Activated naive CD4-positive, alpha-beta T cell (primary cell): Measurements from ENCODE around the gene GTF2A1L.
"Not testable (repeated sequence)": the region's sequence is repeated elsewhere in the genome, so short reads cannot be mapped to it uniquely, and the experiment has no call there.

Source experiments
- DNase-seq, 4 experiments: peaks; one replicate each; lab custom pipeline; 2025; lab: John Stamatoyannopoulos, UW

The GTF2A1L gene

DNA sequence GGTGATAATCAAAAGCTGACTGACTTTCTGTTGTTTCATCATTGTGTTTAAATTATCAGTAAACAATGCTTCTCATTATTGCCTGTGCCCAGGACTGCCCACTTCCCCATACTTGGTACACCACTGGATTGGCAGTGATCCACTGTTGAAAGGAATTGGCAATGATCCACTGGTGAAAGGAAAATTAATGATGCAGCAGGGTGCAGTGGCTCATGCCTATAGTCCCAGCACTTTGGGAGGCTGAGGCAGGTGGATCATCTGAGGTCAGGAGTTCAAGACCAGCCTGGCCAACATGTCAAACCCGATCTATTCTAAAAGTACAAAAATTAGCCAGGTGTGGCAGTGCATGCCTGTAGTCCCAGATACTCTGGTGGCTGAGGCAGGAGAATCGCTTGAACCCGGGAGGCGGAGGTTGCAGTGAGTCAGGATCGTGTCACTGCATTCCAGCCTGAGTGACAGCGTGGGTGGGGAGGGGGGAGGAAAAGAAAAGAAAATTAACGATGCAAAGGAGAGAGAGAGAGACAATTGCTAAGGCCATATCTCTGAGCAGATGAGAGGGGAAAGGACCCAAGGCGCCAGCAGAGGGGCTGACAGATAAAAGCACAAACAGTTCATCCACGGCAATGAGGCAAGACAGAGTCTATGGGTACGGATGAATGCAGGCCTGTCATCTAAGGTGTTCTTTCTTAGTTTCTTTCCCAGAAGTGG lies 10.2 kb upstream of the GTF2A1L start:
- no peak for DNase-seq

GRCh38 chr2:48613211-48613610 lies 4.4 kb upstream of the GTF2A1L start:
- no peak for DNase-seq

- not testable (repeated sequence) for DNase-seq
These were observed 3.1 kb upstream of the GTF2A1L start for GRCh38 chr2:48614581-48614980.

- no peak for DNase-seq
These were observed 1.9 kb downstream of the GTF2A1L start for GRCh38 chr2:48619526-48619925.

- no peak for DNase-seq
These were observed 2.9 kb downstream of the GTF2A1L start for GRCh38 chr2:48620604-48621003.

DNA sequence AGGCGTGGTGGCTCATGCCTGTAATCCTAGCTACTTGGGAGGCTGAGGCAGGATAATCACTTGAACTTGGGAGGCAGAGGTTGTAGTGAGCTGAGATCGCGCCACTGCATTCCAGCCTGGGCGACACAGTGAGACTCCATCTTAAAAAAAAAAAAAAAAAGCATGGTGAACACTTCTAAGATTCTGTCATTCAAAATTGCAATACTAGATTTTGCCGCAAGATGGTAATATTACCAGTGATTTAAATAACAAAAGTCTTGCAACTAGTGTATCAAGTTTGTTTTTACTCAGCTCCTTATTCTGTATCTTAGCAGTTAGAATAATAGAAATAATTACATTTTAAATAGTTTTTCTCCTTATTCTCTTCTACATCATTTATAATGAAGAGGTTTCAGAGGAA lies 5.0 kb downstream of the GTF2A1L start:
- DNase-seq: not testable (repeated sequence)

- DNase-seq: no peak
These were observed 7.0 kb downstream of the GTF2A1L start for GRCh38 chr2:48624696-48625095.

DNA sequence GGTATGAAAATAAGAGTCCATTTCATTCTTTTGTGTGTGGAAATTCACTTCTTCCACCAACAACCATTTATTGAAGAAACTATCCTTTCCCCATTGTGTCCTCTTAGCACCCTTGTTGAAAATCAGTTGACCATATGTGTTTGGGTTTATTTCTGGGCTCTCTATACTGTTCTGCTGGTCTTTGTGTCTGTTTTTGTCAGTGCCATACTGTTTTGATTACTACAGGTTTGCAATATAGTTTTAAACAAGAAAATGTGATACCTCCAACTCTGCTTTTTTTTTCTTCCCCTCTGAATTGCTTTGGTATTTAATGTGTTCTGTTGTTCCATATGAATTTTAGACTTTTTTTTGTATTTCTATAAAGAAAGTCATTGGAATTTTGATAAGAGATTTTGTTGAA lies 8.4 kb downstream of the GTF2A1L start:
- DNase-seq: no peak

- DNase-seq: no peak
These were observed 15.5 kb downstream of the GTF2A1L start for GRCh38 chr2:48633143-48633542.

DNA sequence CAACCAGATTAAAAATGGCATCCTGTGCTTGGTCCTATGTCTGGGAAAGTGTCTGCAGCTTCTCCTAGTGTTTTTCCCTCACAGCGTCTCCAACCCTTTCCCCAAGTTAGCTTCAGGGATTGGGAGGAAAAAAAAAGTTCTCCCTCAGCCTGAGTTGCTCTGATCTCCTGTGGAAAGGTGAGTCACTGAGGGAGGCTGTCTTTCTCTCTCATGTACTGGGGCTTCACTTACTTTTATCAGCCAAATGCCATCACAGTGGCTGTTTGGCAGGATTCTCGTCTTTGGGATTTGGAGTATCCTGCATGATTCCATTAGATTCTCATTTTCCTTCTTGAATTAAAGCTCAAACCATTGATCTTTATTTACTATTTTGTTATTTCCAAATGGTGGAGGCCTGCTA lies 18.1 kb downstream of the GTF2A1L start:
- no peak for DNase-seq

DNA sequence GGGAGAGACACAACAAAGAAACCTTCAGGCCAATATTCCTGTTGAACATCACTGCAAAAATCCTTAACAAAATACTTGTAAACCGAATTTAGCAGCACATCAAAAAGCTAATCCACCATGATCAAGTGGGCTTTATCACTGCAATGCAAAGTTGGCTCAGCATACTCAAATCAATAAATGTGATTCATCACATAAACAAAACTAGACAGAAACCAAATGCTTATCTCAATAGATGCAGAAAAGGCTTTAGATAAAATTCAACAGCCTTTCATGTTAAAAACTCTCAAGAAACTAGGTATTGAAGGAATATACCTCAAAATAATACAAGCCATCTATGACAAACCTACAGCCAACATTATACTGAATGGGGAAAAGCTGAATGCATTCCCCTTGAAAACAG lies 20.6 kb downstream of the GTF2A1L start:
- DNase-seq: no peak

DNA sequence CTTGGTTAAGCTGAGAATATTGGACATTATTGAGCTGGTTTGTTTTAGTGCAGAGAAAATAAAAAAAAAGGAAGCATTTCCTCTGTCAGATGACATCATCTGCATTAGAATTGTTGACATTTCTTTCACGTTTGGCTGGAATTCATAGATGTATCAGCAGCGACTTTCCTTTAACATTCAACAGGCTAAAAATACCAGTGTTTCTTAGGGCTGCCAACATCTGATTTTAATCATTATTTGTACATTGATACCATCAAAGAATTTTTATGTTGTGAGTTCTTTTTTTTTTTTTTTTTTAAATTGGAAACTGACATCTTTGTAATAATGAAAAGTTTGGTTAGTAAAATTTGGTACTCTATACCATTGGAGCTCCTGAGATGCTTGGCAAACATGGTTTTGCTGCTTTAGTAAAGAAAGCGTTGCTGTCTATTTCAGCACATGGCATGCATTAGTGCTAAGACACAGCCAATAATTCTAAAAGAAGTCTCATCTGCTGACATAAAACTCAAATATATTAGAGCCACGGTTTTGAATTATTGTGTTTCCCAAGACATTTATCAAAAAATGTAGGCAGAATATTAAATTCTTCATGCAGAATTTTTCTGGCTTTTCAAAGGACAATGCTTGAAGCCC lies 33.6 kb downstream of the GTF2A1L start:
- DNase-seq: no peak

DNA sequence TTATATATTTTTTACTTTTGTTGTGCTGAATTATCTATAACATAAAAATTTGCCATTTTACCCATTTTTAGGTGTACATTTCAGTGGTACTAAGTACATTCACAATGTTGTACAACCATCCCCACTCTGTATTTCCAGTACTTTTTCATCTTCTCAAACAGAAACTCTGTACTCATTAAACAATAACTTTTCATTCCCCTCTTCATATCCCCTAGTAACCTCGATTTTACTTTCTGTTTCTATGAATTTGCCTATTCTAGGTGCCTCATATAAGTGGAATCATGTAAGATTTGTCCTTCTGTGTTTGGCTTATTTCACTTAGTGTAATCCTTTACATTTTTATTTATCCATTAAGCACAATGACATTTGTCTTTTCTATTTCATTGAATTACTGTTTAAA lies 51.3 kb downstream of the GTF2A1L start:
- DNase-seq: no peak

DNA sequence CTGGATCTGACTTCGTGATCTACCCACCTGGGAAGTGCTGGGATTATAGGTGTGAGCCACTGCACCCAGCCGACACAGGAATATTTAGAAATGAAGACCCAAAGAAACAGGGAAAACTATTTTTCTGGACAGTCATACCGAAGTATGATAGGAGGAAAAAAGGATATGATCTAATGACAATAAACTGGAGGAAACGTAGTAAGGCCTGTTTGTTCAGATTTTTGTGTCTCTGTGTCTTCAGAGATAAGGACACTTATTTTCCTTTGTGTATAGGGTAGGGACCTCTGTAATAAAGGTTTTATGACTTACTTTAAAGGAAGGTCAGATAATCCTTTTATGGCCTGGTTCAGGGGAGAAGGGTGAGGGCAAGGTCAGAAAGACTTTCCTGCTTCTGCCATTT lies 55.9 kb downstream of the GTF2A1L start:
- DNase-seq: no peak

DNA sequence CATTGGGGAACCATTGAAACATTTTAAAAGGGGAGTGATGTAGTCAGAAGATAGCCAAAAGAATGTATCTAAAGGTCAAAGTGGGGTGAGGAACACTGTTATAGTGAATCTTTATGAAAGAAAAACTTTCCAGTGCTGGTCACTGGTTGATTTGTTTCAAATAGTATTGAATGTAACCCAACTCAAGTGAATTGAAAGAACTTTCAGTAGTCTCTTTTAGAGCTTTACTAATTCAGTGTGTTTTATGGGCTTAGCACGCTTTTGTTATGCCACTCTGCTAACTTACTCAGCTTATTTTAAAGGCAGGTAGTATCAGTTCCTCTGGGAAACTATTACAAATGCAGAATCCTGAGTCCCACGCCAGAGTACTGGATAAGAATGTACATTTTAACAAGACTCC lies 57.3 kb downstream of the GTF2A1L start:
- no peak for DNase-seq

GRCh38 chr2:48677450-48677849 lies 59.8 kb downstream of the GTF2A1L start:
- no peak for DNase-seq

GRCh38 chr2:48685126-48685525 lies 67.5 kb downstream of the GTF2A1L start:
- DNase-seq: no peak

DNA sequence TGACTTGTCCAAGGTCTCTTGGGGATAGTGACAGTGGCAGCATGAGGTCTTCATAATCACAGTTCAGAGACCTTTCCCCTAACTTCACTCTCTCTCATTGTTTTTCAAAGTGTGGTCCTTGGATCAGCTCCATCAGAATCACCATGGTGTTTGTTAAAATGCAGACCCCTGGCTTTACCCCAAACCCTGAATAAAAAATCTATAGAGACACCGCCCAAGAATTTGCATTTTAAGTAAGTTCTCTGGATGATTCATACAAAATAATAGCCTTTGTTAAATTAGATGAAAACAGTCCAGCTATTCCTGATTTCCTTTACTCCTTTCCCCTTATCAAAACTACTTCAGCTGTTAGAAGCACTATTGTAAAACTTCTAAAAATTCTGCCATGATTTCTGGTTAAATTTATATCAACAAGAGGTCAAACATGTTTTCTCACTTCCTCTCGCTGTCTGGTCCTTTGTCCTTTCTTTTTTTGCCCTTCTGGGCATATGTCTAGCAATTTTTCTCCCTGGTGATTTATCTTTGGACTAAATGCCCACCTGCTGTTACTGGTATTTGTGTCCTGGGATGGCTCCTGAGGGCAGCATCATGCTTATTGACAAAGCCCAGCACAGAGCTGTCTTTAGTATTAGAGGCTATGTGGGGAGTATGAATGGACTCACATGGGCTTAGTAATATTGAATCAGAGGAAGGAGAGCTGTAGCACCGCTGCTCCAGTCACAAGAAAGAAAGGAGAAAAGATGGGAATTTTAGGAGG lies 74.5 kb downstream of the GTF2A1L start:
- DNase-seq: no peak

DNA sequence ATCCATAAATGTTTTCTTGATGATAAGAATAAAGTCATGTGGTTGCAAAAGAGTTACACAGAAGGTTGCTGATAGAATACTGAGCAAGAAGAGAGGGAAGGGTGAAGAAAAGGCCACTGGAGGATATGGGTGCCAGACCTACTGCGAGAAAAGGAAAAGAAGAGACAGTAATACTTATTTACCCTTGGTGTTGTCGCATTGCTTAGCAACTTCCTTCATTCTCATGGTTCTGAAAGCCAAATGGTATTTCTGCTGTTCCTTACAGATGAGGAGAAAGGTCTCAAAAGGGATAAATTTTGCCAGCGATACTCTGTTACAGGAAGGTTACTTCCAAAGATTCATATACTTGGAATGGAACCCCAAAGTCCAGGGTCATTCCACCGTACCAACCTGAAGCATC lies 75.4 kb downstream of the GTF2A1L start:
- DNase-seq: no peak

DNA sequence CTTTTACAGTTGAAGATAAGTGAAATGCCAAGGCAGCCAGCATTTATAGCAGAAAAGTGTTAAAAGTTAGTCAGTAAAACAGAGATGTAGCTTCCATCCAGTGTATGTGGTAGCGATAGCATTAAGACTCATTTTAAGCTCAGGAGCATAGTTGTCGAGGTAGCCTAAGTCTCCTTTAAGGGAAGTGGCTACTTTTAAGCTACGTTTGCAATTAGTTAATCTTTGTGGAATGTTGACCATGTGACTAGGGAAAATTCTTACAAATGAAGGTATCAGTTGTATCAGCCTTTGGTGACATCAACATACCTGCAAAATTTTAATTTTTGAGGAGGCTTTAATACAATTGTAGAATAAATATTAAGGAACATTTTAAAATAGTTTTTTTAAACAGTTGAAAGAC lies 76.0 kb downstream of the GTF2A1L start:
- no peak for DNase-seq

DNA sequence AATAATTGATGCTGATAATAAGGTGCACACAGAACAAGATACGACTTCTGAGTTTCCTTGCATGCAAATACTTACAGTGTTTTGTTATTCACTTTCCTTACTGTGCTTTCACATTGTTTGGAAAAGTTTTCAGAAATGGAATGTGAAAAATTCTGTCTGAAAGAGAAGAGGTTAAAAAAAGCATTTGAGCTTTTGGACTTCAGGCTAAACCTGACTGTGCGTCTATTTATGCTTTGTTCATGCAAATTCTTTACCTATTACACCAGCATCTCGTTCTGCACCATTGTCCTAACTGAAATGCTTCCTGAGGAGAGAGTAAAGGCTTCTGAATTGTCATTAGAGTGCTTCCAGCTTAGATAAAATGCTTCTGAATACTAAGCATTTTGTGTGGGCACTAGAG lies 76.5 kb downstream of the GTF2A1L start:
- DNase-seq: no peak

DNA sequence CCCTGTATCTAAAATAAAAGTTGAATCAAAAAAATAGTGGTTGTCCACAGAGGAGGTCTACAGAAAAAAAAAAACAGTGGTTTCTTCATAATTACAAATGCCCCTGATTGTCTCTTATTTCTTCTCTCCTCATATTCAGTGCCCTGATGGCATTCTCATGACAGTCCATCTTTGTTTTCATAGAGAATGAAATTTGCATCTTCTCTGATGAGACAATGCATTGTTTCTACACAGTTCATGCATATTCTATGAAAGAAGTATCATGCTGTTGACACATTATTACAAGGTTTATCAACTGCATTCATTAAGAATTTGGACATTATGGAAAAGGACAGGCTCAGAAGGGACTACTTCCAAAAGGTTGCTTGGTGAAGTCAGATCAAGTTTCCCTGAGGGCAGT lies 78.3 kb downstream of the GTF2A1L start:
- no peak for DNase-seq

DNA sequence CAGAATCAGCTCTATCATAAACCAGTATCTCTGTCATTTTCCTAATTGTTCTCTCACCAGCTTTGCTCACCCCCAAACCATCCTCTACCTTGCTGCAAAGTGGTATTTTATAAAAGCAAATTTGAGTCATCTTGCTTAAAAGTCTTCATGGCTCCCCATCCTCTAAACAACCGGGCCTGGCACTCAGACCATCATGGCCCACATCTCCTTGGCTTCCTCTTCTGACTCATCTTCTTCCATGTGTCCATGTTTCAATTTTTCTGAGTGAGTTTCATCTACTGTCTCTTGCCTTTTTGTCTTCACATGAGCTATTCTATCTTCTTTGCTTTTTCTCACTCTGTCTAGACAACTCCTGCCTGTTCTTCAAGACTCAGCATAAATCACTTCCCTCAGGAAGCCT lies 79.2 kb downstream of the GTF2A1L start:
- no peak for DNase-seq
